Measurements from ENCODE around the gene TRAPPC6A. TPM values are rescaled to one million over a fixed set of nuclear protein-coding genes. Genes with fewer than 3 reads are reported as not detected.

Gene TRAPPC6A
- total and polyA plus RNA-seq, 2 of the 13 experiments (the other 11 are each of a cell fraction or from before 2014, with no cell fraction given): 6.5 to 21.0 TPM

- no peak for TF ChIP-seq HNF1A (IDR thresholded peaks at IDR 0.05; ENCODE audit: low read depth)
- no peak for TF ChIP-seq HNF1A (CRISPR knock-in tag; IDR thresholded peaks at IDR 0.05; ENCODE audit: borderline replicate concordance)
- TF ChIP-seq ZBTB33 (CRISPR knock-in tag; IDR thresholded peaks at IDR 0.05): peak; percentile 89
- no peak for TF ChIP-seq PITX1 (CRISPR knock-in tag; IDR thresholded peaks at IDR 0.05)
- TF ChIP-seq DNMT3B (CRISPR knock-in tag; conservative IDR thresholded peaks at IDR 0.05): no peak
- no peak for TF ChIP-seq ZNF333 (CRISPR knock-in tag; IDR thresholded peaks at IDR 0.05; ENCODE audit: borderline replicate concordance)
- no peak for TF ChIP-seq HNRNPK (IDR thresholded peaks at IDR 0.05; ENCODE audit: low read depth, low read length, poor library complexity, severe bottlenecking)
- no peak for TF ChIP-seq ZNF816 (CRISPR knock-in tag; IDR thresholded peaks at IDR 0.05; ENCODE audit: borderline replicate concordance)
- TF ChIP-seq ZNF512B (CRISPR knock-in tag; IDR thresholded peaks at IDR 0.05; ENCODE audit: borderline replicate concordance): no peak
- TF ChIP-seq ZNF713 (CRISPR knock-in tag; IDR thresholded peaks at IDR 0.05): no peak
- TF ChIP-seq ZNF740 (CRISPR knock-in tag; IDR thresholded peaks at IDR 0.05): no peak
- no peak for TF ChIP-seq FOXP1 (IDR thresholded peaks at IDR 0.05)
- no peak for TF ChIP-seq FOXP1 (CRISPR knock-in tag; IDR thresholded peaks at IDR 0.05)
- no peak for TF ChIP-seq ZNF609 (CRISPR knock-in tag; IDR thresholded peaks at IDR 0.05; ENCODE audit: borderline replicate concordance)
Measured at GRCh38 chr19:45153339-45154063, 24.5 kb downstream of the TRAPPC6A start (continued).

All from HepG2 (cell line).